Heart left ventricle (tissue), 16 donors: ENCODE measurements around the gene TMEM252. TPM values are rescaled to one million over a fixed set of nuclear protein-coding genes. Genes with fewer than 3 reads are reported as not detected.
A peak's percentile ranks its signal among the peaks of the same experiment; 100 is the strongest.

Source experiments
- ATAC-seq, 4 donors: fragments of 200-7000 bp; cut with Tn5 transposase; one replicate each; pipeline ENCODE4 v1.9.1; 2020 to 2022; ENCODE audit warnings: moderate library complexity in 4 of 4, mild to moderate bottlenecking in 3 of 4, moderate number of reproducible peaks in 1 of 4
- DNase-seq, 5 donors: peaks; one replicate each; pipeline ENCODE4 v3.0.0-alpha.2; 2020
- H3K27ac ChIP-seq, 12 donors: fragments of 200-600 bp; sonication (generic) in 4 of 12; one replicate each; pipeline versions ENCODE4 v1.5.0 to v1.8.0; 2016 to 2022; ENCODE audit warnings: mild to moderate bottlenecking in 2 of 12
- H3K27me3 ChIP-seq, 9 donors: fragments of 200-600 bp; sonication (generic) in 2 of 9; one replicate each; pipeline versions ENCODE4 v1.5.1 to v1.8.0; 2016 to 2022; ENCODE audit warnings: mild to moderate bottlenecking in 3 of 9
- H3K36me3 ChIP-seq, 9 donors: fragments of 200-600 bp; sonication (generic) in 2 of 9; one replicate each; pipeline versions ENCODE4 v1.5.0 to v1.8.0; 2018 to 2022; ENCODE audit warnings: mild to moderate bottlenecking in 2 of 9
- H3K4me1 ChIP-seq, 12 donors: fragments of 200-600 bp; sonication (generic) in 4 of 12; one replicate each; pipeline versions ENCODE4 v1.5.0 to v1.8.0; 2016 to 2022; ENCODE audit warnings: mild to moderate bottlenecking in 3 of 12
- H3K4me3 ChIP-seq, 12 donors: fragments of 200-600 bp; sonication (generic) in 4 of 12; one replicate each; pipeline versions ENCODE4 v1.5.0 to v1.8.0; 2017 to 2022; ENCODE audit warnings: mild to moderate bottlenecking in 9 of 12, moderate library complexity in 4 of 12
- H3K9me3 ChIP-seq, 12 donors: fragments of 200-600 bp; sonication (generic) in 4 of 12; one replicate each; pipeline versions ENCODE4 v1.5.0 to v1.8.0; 2016 to 2022; ENCODE audit warnings: mild to moderate bottlenecking in 1 of 12
- POLR2A ChIP-seq, 2 donors: fragments of 450-650 bp; IDR thresholded peaks; one replicate each; pipeline ENCODE4 v1.6.1; 2017; ENCODE audit warnings: antibody characterized with exemption in 2 of 2, mild to moderate bottlenecking in 2 of 2, moderate library complexity in 2 of 2
- WGBS, 4 donors: extraction: QIAGEN DNeasy Blood & Tissue Kit in 2 of 4; methylation state at CpG; one replicate each; pipeline versions ENCODE4 v1.1.5 to v1.1.7; 2013 to 2018; 5-methylcytosine and 5-hydroxymethylcytosine counted together
- intact Hi-C, 10 donors: fragments of 100-400 bp; cut with DNase I; formaldehyde crosslinking; loops; one replicate each; pipeline versions ENCODE4 v1.11.1 to v1.14.2; 2022
- polyA plus RNA-seq, 2 donors: library from polyadenylated mRNA; stranded (reverse); fragments of 200-250 nt; gene quantifications; one replicate each; pipeline ENCODE4 v1.2.3, GENCODE V29; 2013
- total RNA-seq, 9 donors: library from RNA; depleted of rRNA in 2 of 9; stranded (reverse); fragments of >200 nt in 2 of 9; fragmentation: NEBNext Ultra II Directional in 3 of 9; extraction: Animal tissue kit (Norgen Biotek cat#: 25700) in 3 of 9; gene quantifications; one replicate each; pipeline versions ENCODE4 v1.1.0 to v1.2.4, GENCODE V29; 2016 to 2023
- TF ChIP-seq, protein P1 (sequence below), 12 donors: fragments of 200-600 bp; sonication (generic) in 4 of 12; IDR thresholded peaks; one replicate each; pipeline versions ENCODE4 v1.5.0 to v1.8.0; 2018 to 2022; ENCODE audit warnings: antibody characterized with exemption in 12 of 12, mild to moderate bottlenecking in 5 of 12
- donor health status: ischemic (EF 13 %, LVEDD 7.1; RV severe dilation, severe dysfunction).
- donor health status: healthy with polysubstance abuse.
- donor health status: DM: no; HTN: yes; CAD: no.
- donor health status: DM: no; HTN: no; CAD: no.
- donor health status: ischemic (EF 25% LVEDD 6.9; RV normal size, moderate dysfunction).
- donor health status: ischemic (EF 25% LVEDD 5.7; RV mildly dilated, moderate dysfunction).
- donor health status: healthy.
- donor health status: DM: yes; HTN: yes; CAD: no.
- donor health status: ischemic (EF 35%, LVEDD 5.7; RV mildly dilated, moderate dysfunction).
- donor health status: nonischemic (EF 11% LVEDD 7.7; RV severe dilation, severe dysfunction).
- donor health status: DM: yes; HTN: yes; CAD: no.
- donor health status: PGD.
- donor health status: ischemic (EF 29% LVEDD 5.4; RV normal size, mild dysfunction).
- donor health status: nonischemic (EF 23%, LVEDD 6.1; RV moderate dilation, normal function).

TMEM252 gene
- total and polyA plus RNA-seq, 11 donors, result not detected

DNA sequence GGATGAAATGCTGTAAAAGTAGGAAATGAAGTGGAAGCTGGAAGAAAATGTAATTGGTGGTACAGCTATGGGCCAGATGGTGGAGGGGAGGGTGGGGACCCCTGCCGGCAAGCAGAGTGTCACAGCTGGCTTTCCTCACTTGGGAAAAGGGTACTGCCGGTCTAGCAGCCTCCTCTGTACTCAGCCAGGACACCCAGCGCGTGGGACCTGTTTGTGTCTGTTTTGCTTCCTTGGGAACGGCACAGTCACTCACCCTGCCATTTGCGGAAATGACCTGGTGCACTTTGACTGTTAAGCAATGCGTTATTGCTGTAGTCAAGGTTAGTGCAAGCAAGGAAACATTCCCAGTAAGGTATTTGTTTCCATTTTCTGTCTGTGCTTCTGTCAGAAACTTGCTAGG is 10.1 kb downstream of the TMEM252 start:
- TF ChIP-seq POLR2A (IDR thresholded peaks at IDR 0.05), result peak in 1 of 2 donors; percentile 13
- TF ChIP-seq, protein P1, sequence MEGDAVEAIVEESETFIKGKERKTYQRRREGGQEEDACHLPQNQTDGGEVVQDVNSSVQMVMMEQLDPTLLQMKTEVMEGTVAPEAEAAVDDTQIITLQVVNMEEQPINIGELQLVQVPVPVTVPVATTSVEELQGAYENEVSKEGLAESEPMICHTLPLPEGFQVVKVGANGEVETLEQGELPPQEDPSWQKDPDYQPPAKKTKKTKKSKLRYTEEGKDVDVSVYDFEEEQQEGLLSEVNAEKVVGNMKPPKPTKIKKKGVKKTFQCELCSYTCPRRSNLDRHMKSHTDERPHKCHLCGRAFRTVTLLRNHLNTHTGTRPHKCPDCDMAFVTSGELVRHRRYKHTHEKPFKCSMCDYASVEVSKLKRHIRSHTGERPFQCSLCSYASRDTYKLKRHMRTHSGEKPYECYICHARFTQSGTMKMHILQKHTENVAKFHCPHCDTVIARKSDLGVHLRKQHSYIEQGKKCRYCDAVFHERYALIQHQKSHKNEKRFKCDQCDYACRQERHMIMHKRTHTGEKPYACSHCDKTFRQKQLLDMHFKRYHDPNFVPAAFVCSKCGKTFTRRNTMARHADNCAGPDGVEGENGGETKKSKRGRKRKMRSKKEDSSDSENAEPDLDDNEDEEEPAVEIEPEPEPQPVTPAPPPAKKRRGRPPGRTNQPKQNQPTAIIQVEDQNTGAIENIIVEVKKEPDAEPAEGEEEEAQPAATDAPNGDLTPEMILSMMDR (IDR thresholded peaks at IDR 0.05), result peak in 9 of 12 donors; percentile 16 to 53 (median 38)
- ATAC-seq (peak; percentile 97 to 98 (median 98)), DNase-seq (peak; percentile 78 to 93 (median 84))
- 14 to 28% (median 24%) methylated on average over 7 of the region's 7 CpGs for WGBS, 4 donors
- Histone ChIP-seq H3K9me3 (no peaks in the 10 kb centered on the region), H3K4me1 (peaks cover 0 to 42% (median 17%) of the 10 kb centered on the region in 12 donors), H3K4me3 (peak overlapping the region in 1 of 12 donors; percentile 1), H3K36me3 (peaks cover 0 to 49% (median 5%) of the 10 kb centered on the region in 9 donors), H3K27ac (peak overlapping the region; percentile 41 to 92 (median 72)), H3K27me3 (no peaks in the 10 kb centered on the region)
- intact Hi-C loops, result no loop called here

DNA sequence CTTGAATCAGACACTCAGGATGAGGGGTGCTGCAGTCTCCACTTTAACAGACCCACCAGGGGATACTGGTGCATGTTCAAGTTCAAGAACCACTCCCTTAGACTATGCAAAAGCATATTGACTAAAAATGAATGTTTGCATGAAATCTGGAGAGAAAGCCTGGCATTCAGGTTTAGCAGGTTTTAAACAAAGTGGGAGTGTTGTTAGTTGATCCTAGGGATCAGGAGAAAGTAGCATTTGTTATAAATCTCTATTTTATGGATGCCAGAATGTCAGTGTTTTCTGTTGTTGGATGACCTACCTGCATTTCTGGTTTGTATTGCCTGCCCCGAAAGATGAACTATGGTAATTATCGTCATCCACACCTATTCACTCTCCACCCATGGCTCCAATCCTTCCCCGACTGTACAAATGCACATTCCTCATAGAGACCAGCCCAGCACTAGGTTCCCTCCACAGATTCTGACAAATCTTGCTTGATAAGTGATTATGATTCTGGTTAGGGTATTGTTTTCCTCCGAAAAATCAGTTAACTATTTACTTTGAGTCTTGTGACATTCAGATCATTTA is 17.2 kb downstream of the TMEM252 start:
- peaks cover 0 to 45% (median 9%) of the 10 kb centered on the region in 9 donors for H3K36me3 ChIP-seq
- H3K4me1 ChIP-seq, result peaks cover 0 to 11% (median 4%) of the 10 kb centered on the region in 12 donors
- intact Hi-C loops, result no loop called here
- WGBS, 4 donors, result 83 to 94% (median 94%) methylated on average over 4 of the region's 4 CpGs
- DNase-seq, result no peak
- ATAC-seq, result no peak
- no peak overlapping the region for H3K27ac ChIP-seq
- H3K27me3 ChIP-seq, result no peaks in the 10 kb centered on the region
- TF ChIP-seq POLR2A (IDR thresholded peaks at IDR 0.05), result no peak
- TF ChIP-seq, protein P1 (IDR thresholded peaks at IDR 0.05), result no peak
- H3K9me3 ChIP-seq, result peaks cover 0 to 3% (median 0%) of the 10 kb centered on the region in 12 donors
- no peak overlapping the region for H3K4me3 ChIP-seq

DNA sequence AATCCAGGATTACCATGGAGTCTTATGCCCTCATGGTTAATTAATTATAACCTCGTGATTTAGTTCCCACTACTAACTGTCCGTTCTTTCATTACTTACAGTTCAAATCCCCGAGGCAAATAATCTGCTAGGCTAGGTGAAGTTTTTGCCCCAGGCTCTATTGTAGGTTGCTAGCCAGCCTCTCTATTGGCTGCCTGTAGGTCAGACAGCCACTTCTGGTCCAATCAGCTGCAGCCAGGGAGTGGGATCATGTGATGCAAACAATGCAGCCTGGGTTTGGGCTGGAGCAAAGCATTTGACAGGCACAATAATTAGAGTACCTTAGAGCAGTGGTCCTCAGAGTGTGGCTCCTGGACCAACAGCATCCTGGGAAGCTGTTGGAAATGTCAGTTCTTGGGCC is 17.7 kb downstream of the TMEM252 start:
- H3K9me3 ChIP-seq, result peaks cover 0 to 8% (median 0%) of the 10 kb centered on the region in 12 donors
- H3K27ac ChIP-seq, result no peak overlapping the region
- ATAC-seq (no peak), DNase-seq (no peak)
- intact Hi-C loops, result no loop called here
- H3K27me3 ChIP-seq, result no peaks in the 10 kb centered on the region
- H3K4me1 ChIP-seq, result peaks cover 0 to 6% (median under 1%) of the 10 kb centered on the region in 12 donors
- no peak overlapping the region for H3K4me3 ChIP-seq
- TF ChIP-seq POLR2A (IDR thresholded peaks at IDR 0.05), result no peak
- TF ChIP-seq, protein P1 (IDR thresholded peaks at IDR 0.05), result no peak
- peaks cover 0 to 50% (median 9%) of the 10 kb centered on the region in 9 donors for H3K36me3 ChIP-seq
- 93 to 96% (median 95%) methylated on average over 3 of the region's 3 CpGs for WGBS, 4 donors

DNA sequence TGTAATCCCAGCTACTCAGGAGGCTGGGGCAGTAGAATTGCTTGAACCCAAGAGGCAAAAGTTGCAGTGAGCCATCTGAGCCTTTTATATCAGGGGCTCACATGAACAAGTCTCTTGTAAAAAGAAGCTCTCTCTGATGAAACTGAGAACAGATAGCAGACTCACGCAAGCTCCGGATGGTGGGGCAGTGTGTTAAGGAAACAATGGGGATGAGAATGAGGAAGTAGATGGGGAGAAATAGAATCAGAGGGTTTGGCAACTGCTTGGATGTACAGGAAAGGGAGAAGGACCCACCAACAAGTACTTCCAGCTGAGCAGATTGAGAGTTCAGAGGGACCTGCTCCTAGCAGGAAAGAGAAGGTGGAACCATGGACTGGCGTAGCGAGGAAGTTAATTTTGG is 18.6 kb downstream of the TMEM252 start:
- Histone ChIP-seq H3K27ac (peak overlapping the region in 1 of 12 donors; percentile 20), H3K27me3 (no peaks in the 10 kb centered on the region), H3K9me3 (peaks cover 0 to 14% (median 0%) of the 10 kb centered on the region in 12 donors), H3K36me3 (peaks cover 0 to 48% (median 9%) of the 10 kb centered on the region in 9 donors), H3K4me1 (peaks cover 0 to 5% (median 0%) of the 10 kb centered on the region in 12 donors), H3K4me3 (no peak overlapping the region)
- intact Hi-C loops, result no loop called here
- 64 to 69% (median 67%) methylated on average over 4 of the region's 4 CpGs for WGBS, 4 donors
- DNase-seq (no peak), ATAC-seq (peak in 1 of 4 donors; percentile 66)
- no peak for TF ChIP-seq POLR2A (IDR thresholded peaks at IDR 0.05)
- TF ChIP-seq, protein P1 (IDR thresholded peaks at IDR 0.05), result no peak
